Fibroblast of pulmonary artery (primary cell): Measurements from ENCODE around the gene ZNF77.
"Not testable (repeated sequence)": the region's sequence is repeated elsewhere in the genome, so short reads cannot be mapped to it uniquely, and the experiment has no call there.

Experiments
- DNase-seq: peaks from one replicate; pipeline ENCODE4 v3.0.0-alpha.2; 2010; ENCODE audit warnings: low read depth
- H3K4me3 ChIP-seq: replicated peaks from 2 replicates; pipeline ENCODE4 v1.5.1; 2011; ENCODE audit warnings: low read depth, mild to moderate bottlenecking, control low read depth, low read length, moderate library complexity
- TF ChIP-seq, protein P1 (sequence below): IDR thresholded peaks from 2 replicates; pipeline ENCODE4 v1.5.1; 2011; ENCODE audit warnings: mild to moderate bottlenecking, control low read depth, low read length, inconsistent platforms; ENCODE audit errors: missing control alignments

ZNF77 gene

DNA sequence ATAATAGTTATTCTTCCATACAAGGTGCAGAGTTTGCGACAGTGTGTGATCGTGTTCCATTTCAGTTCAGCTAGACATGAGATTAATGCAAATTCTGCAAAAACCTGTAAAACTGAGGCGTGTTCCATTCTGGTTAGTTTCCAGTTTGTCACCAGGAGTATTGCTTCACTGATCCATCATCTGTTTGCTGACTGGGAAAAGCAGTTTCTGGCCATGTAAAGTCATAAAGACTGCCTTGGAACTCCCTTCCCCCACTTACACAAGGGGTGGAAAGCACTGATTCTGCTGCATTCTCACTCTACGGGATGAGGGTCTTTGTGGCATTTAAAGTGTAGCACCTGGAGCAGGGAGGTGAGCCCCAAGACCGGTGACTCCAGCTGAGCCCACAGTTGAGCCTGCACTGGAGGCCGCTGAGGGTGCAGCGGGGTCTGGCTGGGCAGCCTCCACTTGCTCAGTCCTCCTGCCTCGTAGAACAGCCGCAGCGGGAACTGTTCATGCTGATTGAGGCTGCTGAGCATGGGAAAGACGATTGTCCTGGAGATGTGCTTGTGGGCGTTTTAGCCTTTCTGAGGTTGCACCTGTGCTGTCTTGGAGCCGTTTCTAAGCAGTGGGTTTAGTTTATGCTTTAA is 42.1 kb downstream of the ZNF77 start:
- H3K4me3 ChIP-seq: no peak overlapping the region
- DNase-seq: no peak
- TF ChIP-seq, protein P1, sequence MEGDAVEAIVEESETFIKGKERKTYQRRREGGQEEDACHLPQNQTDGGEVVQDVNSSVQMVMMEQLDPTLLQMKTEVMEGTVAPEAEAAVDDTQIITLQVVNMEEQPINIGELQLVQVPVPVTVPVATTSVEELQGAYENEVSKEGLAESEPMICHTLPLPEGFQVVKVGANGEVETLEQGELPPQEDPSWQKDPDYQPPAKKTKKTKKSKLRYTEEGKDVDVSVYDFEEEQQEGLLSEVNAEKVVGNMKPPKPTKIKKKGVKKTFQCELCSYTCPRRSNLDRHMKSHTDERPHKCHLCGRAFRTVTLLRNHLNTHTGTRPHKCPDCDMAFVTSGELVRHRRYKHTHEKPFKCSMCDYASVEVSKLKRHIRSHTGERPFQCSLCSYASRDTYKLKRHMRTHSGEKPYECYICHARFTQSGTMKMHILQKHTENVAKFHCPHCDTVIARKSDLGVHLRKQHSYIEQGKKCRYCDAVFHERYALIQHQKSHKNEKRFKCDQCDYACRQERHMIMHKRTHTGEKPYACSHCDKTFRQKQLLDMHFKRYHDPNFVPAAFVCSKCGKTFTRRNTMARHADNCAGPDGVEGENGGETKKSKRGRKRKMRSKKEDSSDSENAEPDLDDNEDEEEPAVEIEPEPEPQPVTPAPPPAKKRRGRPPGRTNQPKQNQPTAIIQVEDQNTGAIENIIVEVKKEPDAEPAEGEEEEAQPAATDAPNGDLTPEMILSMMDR: no peak

DNA sequence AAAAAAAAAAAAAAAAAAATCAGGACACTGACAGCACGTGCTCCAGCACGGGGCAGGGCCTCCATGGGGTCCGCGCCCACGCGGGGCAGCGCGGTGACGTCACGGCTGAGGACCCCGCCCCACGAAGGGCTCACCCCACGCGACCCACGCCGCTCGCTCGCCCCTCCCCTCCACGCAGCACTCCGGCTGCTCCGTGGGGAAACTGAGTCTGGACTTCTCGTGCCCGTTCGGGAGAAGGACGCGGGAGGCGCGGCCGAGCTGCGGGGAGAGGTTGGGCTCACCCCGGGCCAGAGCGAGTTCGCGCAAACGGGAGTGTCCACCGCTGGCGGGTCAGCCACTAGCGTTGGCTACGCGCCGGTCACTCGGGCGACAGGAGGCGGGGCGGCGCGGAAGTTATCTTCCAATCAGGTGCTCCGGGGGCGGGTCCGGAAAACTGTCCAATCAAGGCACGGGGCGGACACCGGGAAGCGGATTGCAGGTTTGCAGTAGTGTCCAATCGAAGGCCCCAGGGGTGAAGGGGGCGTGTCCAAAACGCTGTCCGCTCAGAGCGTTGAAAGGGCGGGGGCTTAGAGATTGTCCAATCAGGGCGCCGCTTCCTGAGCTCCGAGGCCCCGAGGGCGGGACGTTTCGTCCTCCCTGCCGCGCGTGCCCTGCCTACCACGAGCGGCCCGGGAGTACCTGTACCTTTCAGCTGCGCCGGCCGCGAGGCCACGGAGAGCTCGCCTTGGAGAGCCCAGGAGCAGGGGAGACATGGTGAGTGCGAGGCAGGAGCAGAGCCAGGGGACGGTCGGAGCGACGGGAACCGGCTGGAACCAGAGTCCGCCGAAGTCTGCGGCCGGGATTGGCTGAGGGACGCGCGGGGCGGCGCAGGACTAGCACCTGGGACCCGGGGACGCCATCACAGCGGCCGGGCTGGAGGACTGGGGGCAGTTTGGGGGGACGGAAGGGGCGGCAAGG is 44.2 kb downstream of the ZNF77 start, which contains the start of gene ZNF57:
TSS of gene ZNF57 (plus strand) at position 633 of the 957 bp plus-strand sequence. CDS start at position 751, 118 bp downstream.
- TF ChIP-seq, protein P1: no peak
- peak; percentile 100 for DNase-seq
- H3K4me3 ChIP-seq: peak within 1 kb of the TSS; percentile 84

DNA sequence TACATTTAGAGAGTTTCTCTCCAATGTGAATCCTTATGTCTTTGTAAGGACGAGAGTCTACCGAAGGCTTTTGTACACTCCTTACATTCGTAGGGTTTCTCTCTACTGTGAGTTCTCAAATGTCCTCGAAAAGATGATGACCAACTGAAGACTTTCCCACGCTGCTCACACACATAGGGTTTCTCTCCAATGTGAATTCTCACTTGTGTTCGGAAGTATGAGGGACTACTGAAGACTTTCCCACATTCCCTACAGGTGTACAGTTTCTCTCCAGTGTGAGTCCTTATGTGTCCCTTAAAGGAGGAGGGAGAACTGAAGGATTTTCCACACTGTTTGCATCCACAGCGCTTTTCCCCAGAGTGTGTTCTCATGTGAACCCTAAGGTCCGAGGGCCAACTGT is 48.1 kb downstream of the ZNF77 start:
- DNase-seq: no peak
- no peak overlapping the region for H3K4me3 ChIP-seq
- TF ChIP-seq, protein P1: no peak

DNA sequence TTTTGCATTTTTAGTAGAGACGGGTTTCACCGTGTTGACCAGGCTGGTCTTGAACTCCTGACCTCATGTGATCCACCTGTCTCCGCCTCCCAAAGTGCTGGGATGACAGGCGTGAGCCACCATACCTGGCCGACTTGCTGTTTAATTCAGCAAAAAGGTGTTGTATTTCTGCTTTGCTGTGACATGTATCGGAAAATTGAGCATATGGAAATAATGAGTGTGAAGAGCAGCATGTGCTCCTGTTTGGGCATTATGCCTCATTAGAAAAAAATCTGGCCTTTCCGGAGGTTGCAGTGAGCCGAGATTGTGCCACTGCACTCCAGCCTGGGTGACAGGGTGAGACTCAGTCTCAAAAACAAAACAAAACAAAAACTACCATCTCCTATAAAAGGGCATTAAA is 54.2 kb downstream of the ZNF77 start:
- DNase-seq, H3K4me3 ChIP-seq: not testable (repeated sequence)

DNA sequence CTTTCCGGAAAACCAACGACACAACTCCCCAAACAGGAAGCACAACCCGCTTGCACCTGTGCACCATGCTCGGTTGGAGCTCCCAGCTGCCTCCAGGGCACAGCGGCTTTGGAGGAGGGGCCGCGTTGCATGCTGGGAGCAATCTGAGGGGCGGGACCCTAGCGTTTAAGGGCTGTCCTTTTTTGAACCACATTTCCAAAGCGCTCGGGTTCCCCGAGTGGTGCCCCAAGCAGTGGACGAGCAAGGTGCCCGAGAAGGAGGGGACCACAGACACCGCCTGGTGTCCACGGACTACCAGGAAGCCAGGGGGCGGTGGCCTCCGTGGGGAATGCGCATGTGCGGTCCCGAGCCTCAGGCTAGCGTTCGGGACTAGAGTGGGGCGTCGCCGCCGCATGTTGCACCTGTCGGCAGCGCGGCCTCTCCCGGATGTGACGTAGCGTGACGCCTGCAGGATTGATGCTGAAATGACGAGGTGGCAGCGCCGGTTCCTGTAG is 56.0 kb downstream of the ZNF77 start:
- peak overlapping the region; percentile 5 for H3K4me3 ChIP-seq
- TF ChIP-seq, protein P1: no peak
- DNase-seq: no peak

DNA sequence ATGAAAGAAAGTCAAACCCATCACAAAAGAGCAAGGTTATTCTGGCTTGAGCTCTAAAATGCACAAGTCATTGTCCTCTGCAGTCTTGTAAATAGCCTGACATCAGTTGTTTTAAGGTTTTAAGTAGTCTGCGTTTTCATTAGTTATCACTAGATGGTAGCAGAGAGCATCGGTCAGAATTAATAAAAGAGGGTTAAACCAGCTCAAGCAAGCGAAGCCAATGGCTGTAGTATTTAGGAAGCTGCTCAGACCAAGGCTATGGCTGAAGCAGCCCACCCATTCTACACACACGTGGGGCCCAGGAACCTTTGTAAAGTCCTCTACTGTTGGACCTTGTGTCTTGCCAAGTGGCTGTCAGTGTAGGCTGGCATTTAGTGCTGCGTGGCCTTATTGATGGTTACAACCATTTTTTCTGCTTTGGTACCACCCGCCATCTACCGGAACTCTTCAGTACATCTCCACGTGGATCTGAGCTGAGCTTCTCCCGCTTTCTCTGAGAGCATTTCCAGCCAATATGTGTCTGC is 57.3 kb downstream of the ZNF77 start:
- TF ChIP-seq, protein P1: peak; percentile 69
- H3K4me3 ChIP-seq: no peak overlapping the region
- peak; percentile 85 for DNase-seq

DNA sequence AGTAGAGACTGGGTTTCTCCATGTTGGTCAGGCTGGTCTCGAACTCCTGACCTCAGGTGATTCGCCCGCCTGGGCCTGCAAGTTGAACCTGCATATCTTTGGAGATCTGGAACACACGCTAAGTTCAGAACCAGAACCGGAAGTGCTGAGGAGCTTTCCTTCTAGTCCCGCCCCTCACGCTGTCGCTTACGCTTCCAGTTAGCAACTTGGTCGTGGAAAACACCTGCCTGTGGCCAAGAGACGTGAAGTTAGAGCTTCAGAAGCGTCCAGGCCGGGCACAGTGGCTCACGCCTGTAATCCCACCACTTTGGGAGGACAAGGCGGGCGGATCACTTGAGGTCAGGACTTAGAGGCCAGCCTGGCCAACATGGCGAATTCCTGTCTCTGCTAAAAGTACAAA is 59.0 kb downstream of the ZNF77 start:
- TF ChIP-seq, protein P1: no peak
- H3K4me3 ChIP-seq: no peak overlapping the region
- DNase-seq: no peak
